ENCODE measurements around the gene CHST1.

CHST1 gene

GRCh38 chr11:45614196-45614828 is 51.1 kb downstream of the CHST1 start:
- no peaks in the 10 kb centered on the region for H3K79me1 ChIP-seq (ENCODE audit: low read depth, low read length)
- H3K27me3 ChIP-seq (ENCODE audit: control insufficient read depth in 3 of 3, insufficient read depth in 3 of 3, low read depth in 1 of 3, low read length in 3 of 3): peaks cover 0 to 3% (median 0%) of the 10 kb centered on the region in 3 experiments
- no peak overlapping the region for H3K27ac ChIP-seq (replicated peaks; ENCODE audit: low read length)
- H4K8ac ChIP-seq (ENCODE audit: low read depth, low read length): no peak overlapping the region
- H3K4ac ChIP-seq (ENCODE audit: low read length): no peak overlapping the region
- H3K14ac ChIP-seq (ENCODE audit: low read length): no peak overlapping the region
- H3K4me3 ChIP-seq (ENCODE audit: low read length in 2 of 2): no peak overlapping the region
- H3K9me3 ChIP-seq (replicated peaks in 1 of 2; ENCODE audit: control insufficient read depth in 2 of 2, insufficient read depth in 1 of 2, low read depth in 1 of 2, low read length in 2 of 2): no peaks in the 10 kb centered on the region
- H2AK5ac ChIP-seq (ENCODE audit: low read depth, low read length): no peak overlapping the region
- no peaks in the 10 kb centered on the region for H3K36me3 ChIP-seq (replicated peaks in 1 of 2; ENCODE audit: control insufficient read depth in 2 of 2, insufficient read depth in 2 of 2, low read length in 2 of 2)
- no peak overlapping the region for H3K4me2 ChIP-seq (ENCODE audit: insufficient read depth, low read length, poor library complexity, severe bottlenecking)
- no peak overlapping the region for H3K23ac ChIP-seq (ENCODE audit: low read depth, low read length, poor library complexity)
- no peak overlapping the region for H2BK12ac ChIP-seq (ENCODE audit: low read length)
- H3K4me1 ChIP-seq (ENCODE audit: control insufficient read depth in 2 of 2, insufficient read depth in 1 of 2, low read depth in 1 of 2, low read length in 2 of 2): no peaks in the 10 kb centered on the region
- no peak overlapping the region for H2AFZ ChIP-seq (ENCODE audit: low read length)
- no peak overlapping the region for H2BK120ac ChIP-seq (ENCODE audit: low read depth, low read length)
- H2BK15ac ChIP-seq (ENCODE audit: low read length): no peak overlapping the region
- H3K18ac ChIP-seq (ENCODE audit: low read length): no peak overlapping the region
- no peak for DNase-seq (ENCODE audit: low spot score)
- no peak overlapping the region for H2BK5ac ChIP-seq (ENCODE audit: low read length)
- no CpG with 5 or more reads among the region's 6 CpGs for WGBS, 2 donors (ENCODE audit: extremely low coverage in 2 of 2, insufficient read length in 2 of 2, insufficient replicate concordance in 1 of 2)
- H4K91ac ChIP-seq (ENCODE audit: low read depth, low read length, poor library complexity): no peak overlapping the region
- no peak overlapping the region for H3K9ac ChIP-seq (ENCODE audit: low read depth, low read length, poor library complexity)

- Histone ChIP-seq H4K8ac (ENCODE audit: low read depth, low read length) (no peak overlapping the region), H3K4ac (ENCODE audit: low read length) (no peak overlapping the region), H3K9ac (ENCODE audit: low read depth, low read length, poor library complexity) (no peak overlapping the region), H3K14ac (ENCODE audit: low read length) (no peak overlapping the region), H2BK5ac (ENCODE audit: low read length) (peak overlapping the region; percentile 4), H2BK15ac (ENCODE audit: low read length) (peak overlapping the region; percentile 72), H3K36me3 (replicated peaks in 1 of 2; ENCODE audit: control insufficient read depth in 2 of 2, insufficient read depth in 2 of 2, low read length in 2 of 2) (no peaks in the 10 kb centered on the region), H2BK120ac (ENCODE audit: low read depth, low read length) (no peak overlapping the region), H3K79me1 (ENCODE audit: low read depth, low read length) (no peaks in the 10 kb centered on the region), H3K4me3 (ENCODE audit: low read length in 2 of 2) (no peak overlapping the region), H4K91ac (ENCODE audit: low read depth, low read length, poor library complexity) (no peak overlapping the region), H2AFZ (ENCODE audit: low read length) (no peak overlapping the region), H2BK12ac (ENCODE audit: low read length) (no peak overlapping the region), H3K4me1 (ENCODE audit: control insufficient read depth in 2 of 2, insufficient read depth in 1 of 2, low read depth in 1 of 2, low read length in 2 of 2) (peaks cover 8% of the 10 kb centered on the region in 2 donors), H3K27me3 (ENCODE audit: control insufficient read depth in 3 of 3, insufficient read depth in 3 of 3, low read depth in 1 of 3, low read length in 3 of 3) (peaks cover 0 to 3% (median 0%) of the 10 kb centered on the region in 3 experiments), H2AK5ac (ENCODE audit: low read depth, low read length) (peak overlapping the region; percentile 35), H3K4me2 (ENCODE audit: insufficient read depth, low read length, poor library complexity, severe bottlenecking) (no peak overlapping the region), H3K23ac (ENCODE audit: low read depth, low read length, poor library complexity) (no peak overlapping the region), H3K27ac (replicated peaks; ENCODE audit: low read length) (no peak overlapping the region), H3K18ac (ENCODE audit: low read length) (no peak overlapping the region), H3K9me3 (replicated peaks in 1 of 2; ENCODE audit: control insufficient read depth in 2 of 2, insufficient read depth in 1 of 2, low read depth in 1 of 2, low read length in 2 of 2) (no peaks in the 10 kb centered on the region)
- DNase-seq (ENCODE audit: low spot score): no peak
- WGBS, 2 donors (ENCODE audit: extremely low coverage in 2 of 2, insufficient read length in 2 of 2, insufficient replicate concordance in 1 of 2): no CpG with 5 or more reads among the region's 3 CpGs
Observed at GRCh38 chr11:45610627-45611026, 54.8 kb downstream of the CHST1 start.

GRCh38 chr11:45609902-45610301 is 55.5 kb downstream of the CHST1 start:
- Histone ChIP-seq H3K9ac (ENCODE audit: low read depth, low read length, poor library complexity) (no peak overlapping the region), H3K14ac (ENCODE audit: low read length) (no peak overlapping the region), H3K27ac (replicated peaks; ENCODE audit: low read length) (no peak overlapping the region), H3K36me3 (replicated peaks in 1 of 2; ENCODE audit: control insufficient read depth in 2 of 2, insufficient read depth in 2 of 2, low read length in 2 of 2) (no peaks in the 10 kb centered on the region), H2BK120ac (ENCODE audit: low read depth, low read length) (no peak overlapping the region), H3K27me3 (ENCODE audit: control insufficient read depth in 3 of 3, insufficient read depth in 3 of 3, low read depth in 1 of 3, low read length in 3 of 3) (peaks cover 0 to 3% (median 0%) of the 10 kb centered on the region in 3 experiments), H3K4ac (ENCODE audit: low read length) (no peak overlapping the region), H2BK15ac (ENCODE audit: low read length) (peak overlapping the region; percentile 72), H2AK5ac (ENCODE audit: low read depth, low read length) (peak overlapping the region; percentile 35), H2BK12ac (ENCODE audit: low read length) (no peak overlapping the region), H2AFZ (ENCODE audit: low read length) (no peak overlapping the region), H3K18ac (ENCODE audit: low read length) (no peak overlapping the region), H3K79me1 (ENCODE audit: low read depth, low read length) (no peaks in the 10 kb centered on the region), H4K8ac (ENCODE audit: low read depth, low read length) (no peak overlapping the region), H3K23ac (ENCODE audit: low read depth, low read length, poor library complexity) (no peak overlapping the region), H3K4me2 (ENCODE audit: insufficient read depth, low read length, poor library complexity, severe bottlenecking) (no peak overlapping the region), H2BK5ac (ENCODE audit: low read length) (no peak overlapping the region), H3K4me3 (ENCODE audit: low read length in 2 of 2) (no peak overlapping the region), H3K4me1 (ENCODE audit: control insufficient read depth in 2 of 2, insufficient read depth in 1 of 2, low read depth in 1 of 2, low read length in 2 of 2) (peaks cover 8% of the 10 kb centered on the region in 2 donors), H4K91ac (ENCODE audit: low read depth, low read length, poor library complexity) (no peak overlapping the region), H3K9me3 (replicated peaks in 1 of 2; ENCODE audit: control insufficient read depth in 2 of 2, insufficient read depth in 1 of 2, low read depth in 1 of 2, low read length in 2 of 2) (no peaks in the 10 kb centered on the region)
- no CpG with 5 or more reads among the region's 2 CpGs for WGBS, 2 donors (ENCODE audit: extremely low coverage in 2 of 2, insufficient read length in 2 of 2, insufficient replicate concordance in 1 of 2)
- DNase-seq (ENCODE audit: low spot score): no peak

GRCh38 chr11:45609337-45609736 is 56.1 kb downstream of the CHST1 start:
- DNase-seq (ENCODE audit: low spot score): no peak
- Histone ChIP-seq H3K4ac (ENCODE audit: low read length) (no peak overlapping the region), H2BK5ac (ENCODE audit: low read length) (no peak overlapping the region), H3K18ac (ENCODE audit: low read length) (no peak overlapping the region), H4K91ac (ENCODE audit: low read depth, low read length, poor library complexity) (no peak overlapping the region), H2BK15ac (ENCODE audit: low read length) (no peak overlapping the region), H2BK12ac (ENCODE audit: low read length) (no peak overlapping the region), H3K4me1 (ENCODE audit: control insufficient read depth in 2 of 2, insufficient read depth in 1 of 2, low read depth in 1 of 2, low read length in 2 of 2) (peaks cover 8 to 12% of the 10 kb centered on the region in 2 donors), H2AFZ (ENCODE audit: low read length) (no peak overlapping the region), H2AK5ac (ENCODE audit: low read depth, low read length) (no peak overlapping the region), H3K4me2 (ENCODE audit: insufficient read depth, low read length, poor library complexity, severe bottlenecking) (no peak overlapping the region), H3K4me3 (ENCODE audit: low read length in 2 of 2) (no peak overlapping the region), H3K23ac (ENCODE audit: low read depth, low read length, poor library complexity) (no peak overlapping the region), H3K27me3 (ENCODE audit: control insufficient read depth in 3 of 3, insufficient read depth in 3 of 3, low read depth in 1 of 3, low read length in 3 of 3) (peaks cover 0 to 3% (median 0%) of the 10 kb centered on the region in 3 experiments), H2BK120ac (ENCODE audit: low read depth, low read length) (no peak overlapping the region), H3K14ac (ENCODE audit: low read length) (no peak overlapping the region), H3K27ac (replicated peaks; ENCODE audit: low read length) (no peak overlapping the region), H3K9me3 (replicated peaks in 1 of 2; ENCODE audit: control insufficient read depth in 2 of 2, insufficient read depth in 1 of 2, low read depth in 1 of 2, low read length in 2 of 2) (no peaks in the 10 kb centered on the region), H3K79me1 (ENCODE audit: low read depth, low read length) (no peaks in the 10 kb centered on the region), H3K36me3 (replicated peaks in 1 of 2; ENCODE audit: control insufficient read depth in 2 of 2, insufficient read depth in 2 of 2, low read length in 2 of 2) (no peaks in the 10 kb centered on the region), H4K8ac (ENCODE audit: low read depth, low read length) (no peak overlapping the region), H3K9ac (ENCODE audit: low read depth, low read length, poor library complexity) (no peak overlapping the region)
- 100% methylated on average over 2 of the region's 3 CpGs; no CpG with 5 or more reads in 1 of the 2 donors for WGBS, 2 donors (ENCODE audit: extremely low coverage in 2 of 2, insufficient read length in 2 of 2, insufficient replicate concordance in 1 of 2)
